DOHH2 (cell line): ENCODE data around the gene CDC123.

Experiments
- CTCF ChIP-seq: fragments of 200-600 bp; sonication (generic); IDR thresholded peaks from one replicate; pipeline ENCODE4 v1.5.1; 2014; ENCODE audit warnings: antibody characterized with exemption, mild to moderate bottlenecking, low read depth, low read length; ENCODE audit not compliant: poor library complexity, severe bottlenecking
- EZH2phosphoT487 ChIP-seq: fragments of 200-600 bp; sonication (generic); IDR thresholded peaks from 2 replicates; pipeline ENCODE4 v1.6.1; 2017; ENCODE audit warnings: borderline replicate concordance, mild to moderate bottlenecking, antibody characterized with exemption, low read length, moderate library complexity, mixed read lengths

GRCh38 chr10:12196531-12197211 lies 683 bp downstream of the CDC123 start:
- no peak for TF ChIP-seq CTCF
- no peak for TF ChIP-seq EZH2phosphoT487
